ENCODE results near the gene GPC5.

GRCh38 chr13:92460479-92460878, 1062.1 kb downstream of the GPC5 start:
- no peak for TF ChIP-seq CTCF (IDR thresholded peaks at IDR 0.05; ENCODE audit: low read length)
- no peak for TF ChIP-seq EZH2 (IDR thresholded peaks at IDR 0.05; ENCODE audit: borderline replicate concordance, low read length)

Data from OCI-LY1 (cell line).